ENCODE measurements around the gene PLXDC2.

Gene PLXDC2

DNA sequence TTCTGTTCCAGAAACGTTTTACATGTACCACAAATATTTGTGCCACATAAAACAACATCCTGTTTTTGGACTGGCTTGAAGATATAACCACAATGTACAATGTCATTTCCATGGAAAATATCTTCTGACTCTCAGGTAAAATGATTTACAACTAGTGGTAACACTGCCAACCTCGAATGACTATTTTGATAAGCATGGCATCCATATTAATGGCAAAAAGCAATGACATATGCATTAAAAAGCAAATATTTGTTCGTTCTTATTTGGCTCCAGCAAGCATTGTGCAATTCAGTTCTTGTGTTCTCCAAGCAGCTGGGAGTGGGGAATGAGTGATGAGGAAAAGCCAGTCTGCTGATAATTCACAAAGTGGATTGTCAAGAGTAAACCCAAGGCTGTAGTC, 289.0 kb downstream of the PLXDC2 start:
- no peak for DNase-seq

DNA sequence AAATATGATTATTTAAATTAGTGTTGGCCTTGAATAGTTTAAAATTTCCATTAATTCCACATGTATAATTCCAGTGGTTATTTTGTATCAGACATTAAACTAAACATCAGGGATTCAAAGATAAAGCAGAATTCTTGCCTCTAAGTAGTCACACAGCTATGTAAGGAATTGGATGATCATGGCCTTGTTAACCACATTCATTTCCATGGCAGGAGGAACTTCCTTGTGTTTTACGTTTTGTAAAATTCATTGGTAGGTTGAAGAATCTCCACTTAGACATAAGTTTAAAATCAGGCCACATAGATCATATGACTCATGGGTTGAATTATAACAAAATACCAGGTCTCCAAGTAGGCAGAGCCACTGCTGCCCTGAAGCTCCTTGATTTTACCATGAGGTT, 289.7 kb downstream of the PLXDC2 start:
- no peak for DNase-seq

DNA sequence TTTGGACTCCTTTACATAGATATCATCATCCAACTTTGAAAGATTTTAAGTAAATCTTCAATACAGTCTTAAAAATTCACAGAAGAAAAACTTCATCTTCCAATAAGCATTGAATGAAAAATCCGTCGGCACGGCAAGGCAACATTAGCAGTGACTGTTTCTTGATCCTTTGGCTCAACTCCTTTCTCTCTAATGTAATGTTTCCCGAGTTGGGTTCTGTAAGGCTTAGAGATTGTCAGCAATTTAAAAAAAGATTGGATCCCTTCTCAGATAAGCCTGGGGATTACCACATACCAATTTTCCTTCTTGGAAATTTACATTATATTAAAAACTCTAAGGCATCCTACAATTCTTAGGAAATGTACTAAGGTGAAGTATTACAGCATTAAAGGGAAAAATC, 291.8 kb downstream of the PLXDC2 start:
- DNase-seq: no peak

DNA sequence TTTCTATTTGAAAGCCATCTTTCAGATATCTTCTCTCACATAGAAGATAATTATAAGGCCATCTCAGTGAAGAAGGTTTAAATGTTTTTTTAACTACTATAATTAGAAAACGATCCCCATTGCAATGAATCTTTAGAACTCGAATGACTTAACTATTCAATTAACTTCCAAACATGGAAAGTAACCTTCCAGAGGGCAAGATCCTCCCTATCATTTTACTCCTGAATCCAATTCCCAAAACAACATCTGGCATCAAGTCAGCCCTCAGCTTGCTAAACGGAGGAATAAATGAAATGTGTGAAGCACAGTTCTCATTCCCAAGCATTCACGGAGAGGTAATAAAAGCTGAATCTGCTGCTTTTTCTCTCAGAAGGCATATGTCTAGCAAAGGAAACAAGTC, 293.4 kb downstream of the PLXDC2 start:
- DNase-seq: no peak

DNA sequence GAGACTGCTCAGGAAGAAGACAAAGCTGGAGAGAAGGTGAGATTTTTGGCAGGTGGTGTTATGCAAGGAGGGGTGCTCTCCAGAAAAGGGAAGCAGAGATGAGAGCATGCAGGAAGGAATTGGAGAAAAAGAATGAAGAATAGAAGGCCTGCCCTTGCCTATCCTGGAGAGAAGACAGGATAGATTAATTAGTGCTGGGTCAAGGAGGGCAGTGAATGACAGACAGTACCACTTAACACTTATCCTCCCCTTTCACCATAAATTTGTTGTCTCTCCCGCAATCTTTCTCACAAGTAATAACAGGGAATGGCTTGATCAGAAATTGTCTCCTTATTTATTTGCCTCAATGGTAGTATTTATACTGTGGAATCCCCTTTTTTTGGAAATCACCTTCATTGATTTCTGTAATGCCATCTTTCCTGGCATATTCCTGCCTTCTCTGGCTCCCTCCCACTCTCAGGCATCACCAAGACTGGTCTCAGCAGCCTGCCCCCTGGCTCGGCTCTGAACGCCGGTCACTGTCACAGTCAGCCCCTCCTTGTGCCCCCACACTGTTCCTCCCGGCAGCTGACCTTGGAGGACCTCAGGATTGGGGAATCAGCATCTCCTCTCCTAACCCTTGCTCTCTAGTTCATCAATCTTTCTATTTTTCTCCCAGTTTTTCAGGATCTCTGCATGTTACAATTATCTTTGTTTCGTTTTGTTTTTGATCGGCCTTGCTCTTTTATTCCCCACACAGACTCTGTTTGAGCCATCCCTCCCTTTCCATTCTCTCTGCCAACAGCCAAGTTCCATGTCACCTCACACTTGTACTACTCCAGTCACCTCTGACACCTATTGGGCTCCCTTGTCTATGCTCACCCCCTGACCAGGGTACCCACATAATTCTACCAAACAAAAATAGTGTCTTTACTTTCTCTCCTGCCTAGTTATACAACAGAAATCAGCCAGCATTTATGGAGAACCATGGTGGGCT, 294.2 kb downstream of the PLXDC2 start:
- DNase-seq: peak in 29 of 58 donors; percentile 2 to 44 (median 14)

DNA sequence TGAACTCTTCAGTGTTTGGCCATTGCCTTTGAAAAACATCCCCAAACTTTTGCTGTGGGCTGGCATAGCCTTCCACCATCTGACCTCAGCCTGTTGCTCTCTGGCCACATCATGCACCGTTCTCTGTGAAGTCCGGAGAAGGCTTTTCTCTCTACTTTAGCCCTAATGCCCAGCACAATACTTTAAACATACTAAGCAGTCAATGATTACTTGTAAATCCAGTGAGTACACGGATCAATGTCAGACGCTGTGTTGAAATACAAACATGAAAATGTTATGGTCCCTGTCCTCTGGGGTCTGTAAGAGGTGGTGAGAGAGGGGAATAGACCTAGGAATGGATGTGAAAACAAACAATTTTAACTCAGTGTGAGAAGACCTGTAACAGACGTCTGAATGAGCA, 297.9 kb downstream of the PLXDC2 start:
- DNase-seq: no peak

DNA sequence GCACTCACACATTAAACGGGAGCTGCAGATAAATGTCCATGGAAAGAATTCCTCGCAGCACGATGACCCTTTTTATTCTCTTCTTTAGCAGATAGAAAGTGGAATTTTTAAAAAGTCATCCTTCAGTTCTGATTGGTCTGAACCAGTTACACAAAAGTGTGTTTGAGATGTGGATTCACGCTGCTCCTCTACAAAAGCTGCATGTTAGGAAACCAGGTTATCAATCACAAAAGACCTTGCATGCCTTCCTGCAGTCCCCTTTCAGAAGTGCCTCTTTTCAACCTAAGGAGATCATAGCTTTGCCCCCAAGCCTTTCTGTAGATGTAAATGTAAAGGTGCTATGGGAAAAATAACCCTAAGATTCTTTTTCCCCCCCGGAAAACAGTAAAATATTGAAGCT, 299.7 kb downstream of the PLXDC2 start:
- DNase-seq: no peak

DNA sequence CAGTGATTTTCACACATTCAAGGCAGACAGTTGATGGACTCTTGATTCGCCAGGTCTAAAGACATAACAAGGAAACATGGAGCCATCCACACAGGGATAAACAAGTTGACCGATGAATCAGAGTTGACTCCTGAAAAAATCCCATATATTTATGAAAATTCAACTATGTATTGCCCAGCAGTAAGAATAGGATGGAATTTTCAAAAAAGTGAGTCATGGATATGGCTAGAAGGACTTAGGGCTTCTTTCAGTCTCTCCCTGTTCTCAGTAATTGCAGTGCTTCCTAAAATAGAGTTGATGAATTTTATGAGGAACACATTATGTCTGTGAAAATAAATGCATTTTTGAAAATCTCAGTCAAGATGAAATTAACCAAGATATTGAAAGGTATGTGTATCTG, 301.2 kb downstream of the PLXDC2 start:
- no peak for DNase-seq

DNA sequence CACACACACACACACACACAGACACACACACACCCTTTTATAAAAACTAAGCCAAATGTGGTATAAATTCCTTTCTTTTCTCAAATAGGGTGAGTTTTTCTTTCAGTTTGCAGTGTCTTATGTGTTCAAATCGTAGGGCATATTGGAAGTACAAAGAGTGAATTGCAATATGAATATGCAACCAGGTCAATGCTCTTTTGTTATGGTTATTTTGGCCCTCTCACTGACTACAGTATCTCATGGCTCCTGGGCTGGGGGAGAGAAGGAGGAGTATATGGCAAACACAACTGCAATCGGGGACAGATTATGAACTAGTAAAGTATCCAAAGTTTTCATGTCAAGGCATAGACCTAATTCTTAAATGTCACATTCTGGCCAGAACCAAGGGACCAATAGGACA, 301.9 kb downstream of the PLXDC2 start:
- no peak for DNase-seq

DNA sequence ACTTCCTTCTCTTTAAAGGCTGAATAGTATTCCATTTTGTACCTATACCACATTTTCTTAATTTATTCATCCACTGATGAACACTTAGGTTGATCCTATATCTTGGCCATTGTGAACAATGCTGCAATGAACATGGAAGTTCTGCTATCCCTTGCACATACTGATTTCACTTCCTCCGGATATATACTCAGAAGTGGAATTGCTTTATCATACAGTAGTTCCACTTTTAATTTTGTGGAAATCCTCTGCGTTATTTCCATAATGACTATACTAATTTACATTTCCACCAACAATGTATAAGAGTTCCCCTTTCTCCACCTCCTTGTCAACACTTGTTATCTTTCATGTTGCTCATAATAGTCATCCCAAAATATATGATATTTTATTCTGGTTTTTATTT, 312.6 kb downstream of the PLXDC2 start:
- DNase-seq: no peak

DNA sequence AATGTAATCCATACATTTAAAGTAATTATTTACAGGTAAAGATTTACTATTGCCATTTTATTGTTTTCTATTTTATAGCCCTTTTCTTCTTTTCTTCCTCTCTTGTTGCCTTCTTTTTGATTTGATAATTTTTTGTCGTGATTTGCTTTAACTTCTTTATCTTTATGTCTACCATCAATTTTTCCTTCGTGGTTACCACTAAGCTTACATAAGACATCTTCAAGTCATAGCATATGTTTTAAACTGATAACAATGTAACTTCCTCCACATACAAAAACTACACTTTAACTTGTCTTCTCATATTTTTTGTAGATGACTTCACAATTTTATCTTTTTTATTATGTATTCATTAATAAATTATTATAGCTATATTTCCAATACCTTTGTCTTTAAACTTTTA, 316.6 kb downstream of the PLXDC2 start:
- DNase-seq: no peak

DNA sequence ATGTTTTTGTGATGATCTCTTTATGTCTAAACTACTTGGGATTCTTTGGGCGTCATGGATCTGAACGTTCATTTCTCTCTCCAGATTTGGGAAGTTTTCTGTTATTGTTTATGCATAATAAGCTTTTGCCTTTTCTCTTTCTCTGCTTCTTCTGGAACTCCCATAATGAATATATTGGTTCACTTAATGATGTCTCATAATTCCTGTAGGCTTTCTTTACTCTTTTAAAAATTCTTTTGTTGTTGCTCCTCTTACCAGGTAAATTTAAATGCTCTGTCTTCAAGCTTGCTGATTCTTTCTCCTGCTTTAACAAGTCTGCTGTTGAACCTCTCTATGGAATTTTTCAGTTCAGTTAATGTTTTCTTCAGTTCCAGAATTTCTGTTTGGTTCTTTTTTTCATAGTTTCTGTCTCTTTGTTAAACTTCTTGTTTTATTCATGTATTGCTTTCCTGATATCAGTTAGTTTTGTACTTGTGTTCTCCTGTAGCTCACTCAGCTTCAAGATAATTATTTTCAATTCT, 317.5 kb downstream of the PLXDC2 start:
- DNase-seq: no peak

DNA sequence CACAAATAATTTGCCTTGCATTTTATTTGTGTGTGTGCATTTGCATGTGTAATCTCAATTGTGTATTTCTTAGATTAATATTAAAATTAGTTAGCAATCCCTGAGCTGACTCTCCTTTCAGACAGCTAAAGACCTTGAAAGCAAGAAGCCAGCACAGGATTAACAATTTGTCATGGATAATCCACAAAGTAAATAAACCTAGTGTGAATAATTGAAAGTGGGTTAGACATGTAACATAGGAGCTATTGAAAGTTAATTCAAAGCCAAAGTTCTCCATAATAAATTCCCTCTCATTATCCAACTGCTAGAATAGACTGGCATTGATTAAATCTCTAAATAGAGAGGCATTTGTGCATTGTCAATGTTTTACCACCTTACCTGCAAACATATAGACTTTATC, 326.1 kb downstream of the PLXDC2 start:
- DNase-seq: no peak

DNA sequence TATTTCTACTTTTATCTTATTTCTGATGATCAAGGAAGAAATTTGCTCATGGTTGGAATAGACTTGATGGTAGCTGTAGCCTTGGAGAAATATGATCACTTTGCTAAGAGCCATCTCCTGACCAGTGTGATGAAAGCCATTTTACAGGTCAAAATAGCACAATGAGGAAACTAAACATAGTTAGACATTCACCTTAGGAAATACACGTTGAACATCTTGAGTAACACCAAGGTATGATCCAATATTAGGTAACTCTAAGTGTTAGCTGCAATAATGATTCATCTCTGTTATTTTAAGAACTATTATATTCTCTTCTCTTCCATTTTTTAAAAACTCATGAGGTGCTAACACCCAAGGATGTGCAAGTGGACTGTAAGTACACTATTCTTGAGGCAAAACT, 328.0 kb downstream of the PLXDC2 start:
- DNase-seq: no peak

DNA sequence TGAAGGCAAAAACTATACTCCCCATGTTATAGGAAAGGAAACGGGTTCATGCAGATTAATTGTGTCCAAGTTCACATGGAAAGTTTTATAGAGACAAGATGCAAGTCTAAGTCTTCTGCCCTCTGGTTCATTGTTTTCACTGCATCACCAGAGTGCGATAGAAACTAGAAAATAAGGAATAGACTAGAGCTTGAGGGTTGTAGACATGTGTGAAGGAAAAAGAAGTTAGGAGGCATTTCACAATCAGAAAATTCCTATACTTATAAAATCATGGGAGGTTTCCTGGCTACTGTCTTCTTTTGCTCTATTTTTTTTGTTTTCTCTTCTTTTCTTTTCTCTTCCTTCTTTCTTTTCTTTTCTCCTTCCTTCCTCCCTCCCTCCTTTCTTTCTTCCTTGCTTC, 329.8 kb downstream of the PLXDC2 start:
- no peak for DNase-seq

DNA sequence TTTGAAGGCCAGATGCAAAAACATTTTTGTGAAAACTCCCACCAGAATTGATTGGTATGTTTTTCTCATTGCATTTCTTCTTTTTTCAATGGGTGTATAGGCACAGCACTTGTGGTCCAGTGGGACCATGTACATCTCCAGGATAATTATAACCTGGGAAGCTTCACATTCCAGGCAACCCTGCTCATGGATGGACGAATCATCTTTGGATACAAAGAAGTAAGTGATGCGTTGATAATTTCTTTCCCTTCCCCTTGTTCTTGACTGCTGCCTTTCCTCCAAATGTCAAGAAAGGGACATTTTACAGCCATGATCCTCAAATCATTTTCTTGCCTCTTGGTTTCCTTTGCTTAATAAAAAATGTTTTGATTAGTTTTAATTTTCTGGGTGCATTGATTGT, 331.5 kb downstream of the PLXDC2 start:
- DNase-seq: no peak

DNA sequence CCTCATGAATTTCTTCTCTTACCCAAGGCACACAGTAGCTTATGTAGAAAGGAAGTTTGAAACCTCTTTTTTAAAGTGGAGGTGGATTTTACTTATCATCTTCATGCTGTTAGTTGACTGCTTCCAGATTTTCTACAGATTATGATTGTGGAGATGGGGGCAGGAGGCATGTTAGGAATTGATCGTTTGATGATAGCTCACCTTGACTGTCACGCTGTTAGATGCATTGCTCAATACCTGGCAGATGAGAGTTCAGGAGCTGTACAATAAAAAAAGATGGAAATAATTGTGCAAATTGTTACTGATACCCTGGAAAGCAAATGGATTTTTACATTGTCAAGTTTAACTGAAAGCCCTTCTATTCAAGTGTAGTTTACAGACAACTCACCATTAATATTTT, 340.3 kb downstream of the PLXDC2 start:
- no peak for DNase-seq

DNA sequence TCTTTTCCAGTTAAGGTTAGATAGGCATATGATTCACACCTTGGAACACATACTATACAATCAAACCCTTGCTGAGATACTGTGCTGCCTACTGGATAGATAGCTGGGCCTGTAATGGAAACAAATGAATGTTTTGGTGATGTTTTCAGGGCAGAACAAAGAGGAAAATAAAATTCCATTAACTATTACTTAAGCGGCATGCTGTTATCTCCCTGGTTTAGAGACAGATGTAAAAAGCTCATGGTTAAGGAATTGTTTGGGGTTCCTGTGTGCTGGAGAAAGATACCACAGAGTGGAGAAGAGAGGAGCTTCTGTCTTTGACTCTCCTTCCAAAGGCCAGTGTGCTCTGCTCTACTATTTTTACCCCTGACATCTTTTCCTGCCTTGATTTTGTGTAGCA, 341.1 kb downstream of the PLXDC2 start:
- DNase-seq: no peak

DNA sequence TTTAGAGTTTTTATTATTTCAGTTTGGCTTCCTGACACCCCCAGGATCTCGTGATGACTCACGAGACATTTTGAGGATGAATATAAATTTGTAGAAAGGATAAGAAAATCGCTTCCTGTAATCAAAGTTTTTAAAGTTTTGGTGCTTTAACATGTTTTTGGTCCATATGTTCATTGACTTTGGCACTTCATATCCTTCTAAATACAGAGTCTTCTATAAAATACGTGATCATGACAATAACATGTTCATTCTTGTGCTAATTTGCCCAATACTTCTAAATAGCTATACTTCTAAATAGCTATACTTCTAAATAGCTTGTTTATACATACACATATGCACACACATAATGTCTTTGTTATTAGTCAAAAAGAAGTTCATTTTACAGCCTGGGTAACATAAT, 341.9 kb downstream of the PLXDC2 start:
- DNase-seq: no peak

DNA sequence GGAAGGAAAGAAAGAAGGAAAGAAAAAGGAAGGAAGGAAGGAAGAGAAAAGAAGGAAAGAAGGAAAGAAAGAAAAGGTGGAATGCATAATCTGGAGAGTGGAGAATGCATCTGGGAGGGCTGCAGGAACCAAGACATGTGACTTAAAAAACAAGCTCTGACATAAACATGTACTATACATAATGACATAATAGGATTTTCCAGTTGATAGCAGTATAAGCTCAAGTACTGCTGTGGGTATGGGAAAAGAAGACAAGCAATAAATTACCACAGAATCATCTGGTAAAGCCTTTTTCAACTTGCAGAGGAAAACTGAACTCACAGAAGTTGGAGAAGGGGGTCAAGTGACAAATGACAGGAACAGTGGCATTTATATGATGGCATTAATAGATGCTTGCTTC, 345.9 kb downstream of the PLXDC2 start:
- DNase-seq: no peak

DNA sequence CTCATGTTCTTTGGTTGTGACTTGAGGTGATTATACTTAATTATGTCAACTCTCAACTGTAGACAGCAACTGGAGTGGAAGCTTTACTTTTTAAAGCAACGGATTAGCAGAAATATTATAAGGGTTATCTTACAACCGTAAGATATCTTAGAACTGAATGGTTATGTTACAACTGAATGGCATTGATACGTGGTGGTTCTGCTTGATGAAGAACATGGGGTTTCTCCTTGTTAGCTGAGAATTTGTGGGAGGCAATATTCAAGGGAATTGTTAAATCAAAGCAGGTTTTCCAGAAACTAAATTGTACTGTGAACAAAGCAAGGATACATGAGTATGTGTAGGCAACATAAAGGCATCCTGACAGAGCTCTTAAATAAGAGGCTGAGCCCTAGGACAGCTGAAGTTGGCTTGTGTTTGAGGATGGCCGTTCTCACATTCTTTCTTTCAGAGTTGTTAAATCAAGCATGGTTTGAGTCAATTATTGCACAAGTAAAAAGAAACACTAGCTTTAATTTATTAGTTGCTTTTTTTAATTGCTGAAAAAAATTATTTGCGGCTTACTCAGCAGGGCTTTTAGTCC, 350.0 kb downstream of the PLXDC2 start:
- DNase-seq: no peak

DNA sequence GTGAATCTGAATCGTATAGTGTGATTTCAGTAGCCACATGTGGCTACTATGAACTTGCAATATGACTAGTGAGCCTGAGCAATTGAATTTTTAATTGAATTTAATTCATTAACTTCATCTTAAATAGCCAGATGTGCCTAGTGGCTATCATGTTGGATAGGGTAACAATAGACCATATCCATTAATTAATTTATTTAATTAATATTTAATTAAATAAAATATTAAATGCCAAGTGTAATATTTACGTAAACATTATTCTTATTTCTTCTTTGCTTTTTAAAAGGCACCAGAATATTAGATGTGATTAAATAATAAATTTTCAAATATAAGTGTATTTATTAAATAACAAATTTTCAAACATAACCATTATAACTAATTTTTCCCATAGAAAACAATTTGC, 354.4 kb downstream of the PLXDC2 start:
- no peak for DNase-seq

DNA sequence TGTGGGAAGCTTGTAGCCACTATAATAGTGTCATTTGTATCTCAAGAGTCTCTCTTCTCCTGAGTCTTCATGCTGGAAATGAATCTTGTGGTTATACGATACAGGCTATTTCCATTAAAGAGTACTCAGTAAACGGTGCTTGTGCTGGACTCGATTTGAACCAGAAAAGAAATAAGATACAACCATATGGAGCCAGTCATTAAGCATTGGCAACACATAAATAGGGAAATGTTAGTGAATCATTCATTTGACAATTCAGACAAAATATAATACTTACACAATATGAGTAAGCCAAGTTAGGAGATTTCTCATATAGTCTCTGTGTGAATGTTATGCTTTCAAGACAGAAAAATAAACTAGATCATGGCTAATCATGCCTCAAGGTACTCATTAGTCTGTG, 356.8 kb downstream of the PLXDC2 start:
- no peak for DNase-seq
